ENCODE results near the gene SPIN1.

GRCh38 chr9:88383176-88383575, 5.1 kb upstream of the SPIN1 start:
- no peak for TF ChIP-seq ZBTB7A (IDR thresholded peaks at IDR 0.05; ENCODE audit: low read depth)
- TF ChIP-seq RAD21 (IDR thresholded peaks at IDR 0.05; ENCODE audit: low read depth): no peak
- no peak for TF ChIP-seq MAX (IDR thresholded peaks at IDR 0.05)
- TF ChIP-seq EP300 (IDR thresholded peaks at IDR 0.05; ENCODE audit: borderline replicate concordance): no peak
- TF ChIP-seq REST (IDR thresholded peaks at IDR 0.05; ENCODE audit: low read depth): no peak
- no peak for TF ChIP-seq TAF1 (IDR thresholded peaks at IDR 0.05; ENCODE audit: low read depth)
- no peak for TF ChIP-seq EGR1 (IDR thresholded peaks at IDR 0.05)
- no peak for TF ChIP-seq NFIC (IDR thresholded peaks at IDR 0.05)
- TF ChIP-seq FOXM1 (IDR thresholded peaks at IDR 0.05; ENCODE audit: borderline replicate concordance, low read depth): no peak
